Kidney epithelial cell (primary cell): ENCODE measurements around the gene PCDHGB4. TPM values are rescaled to one million over a fixed set of nuclear protein-coding genes. Genes with fewer than 3 reads are reported as not detected.
"Not testable (repeated sequence)": the region's sequence is repeated elsewhere in the genome, so short reads cannot be mapped to it uniquely, and the experiment has no call there.

Source experiments
- DNase-seq: peaks from one replicate; pipeline ENCODE4 v3.0.0-alpha.2; 2010; ENCODE audit warnings: low read depth
- H3K27me3 ChIP-seq: 2 replicates; pipeline ENCODE4 v1.6.0; 2011; ENCODE audit warnings: low read length; ENCODE audit not compliant: control insufficient read depth, insufficient read depth
- H3K36me3 ChIP-seq: 2 replicates; pipeline ENCODE4 v1.5.1; 2011; ENCODE audit warnings: low read length; ENCODE audit not compliant: control insufficient read depth, insufficient read depth
- H3K4me3 ChIP-seq: 2 replicates; pipeline ENCODE4 v1.5.1; 2011; ENCODE audit warnings: low read depth, mild to moderate bottlenecking, control low read depth, low read length
- CTCF ChIP-seq: IDR thresholded peaks from 2 replicates; pipeline ENCODE4 v1.5.1; 2011; ENCODE audit warnings: mild to moderate bottlenecking, moderate library complexity, low read length, control low read depth, inconsistent platforms; ENCODE audit not compliant: insufficient read depth, poor library complexity, severe bottlenecking
- total RNA-seq: library from RNA; depleted of rRNA; stranded (reverse); fragments of >200 nt; gene quantifications from 2 replicates; pipeline ENCODE4 v1.2.3, GENCODE V29; 2015

Gene PCDHGB4
- total RNA-seq, 1 donor from 2014 or later, result 6.4 TPM

GRCh38 chr5:141409598-141410306 lies 22.3 kb downstream of the PCDHGB4 start:
- no peaks in the 10 kb centered on the region for H3K36me3 ChIP-seq
- no peak for TF ChIP-seq CTCF
- no peak for DNase-seq
- H3K4me3 ChIP-seq, result no peak overlapping the region
- peaks cover 15% of the 10 kb centered on the region for H3K27me3 ChIP-seq

- no peak for TF ChIP-seq CTCF
- no peak for DNase-seq
- Histone ChIP-seq H3K27me3 (peaks cover 16% of the 10 kb centered on the region), H3K36me3 (no peaks in the 10 kb centered on the region), H3K4me3 (no peak overlapping the region)
Measured at GRCh38 chr5:141411575-141411974, 24.1 kb downstream of the PCDHGB4 start.

GRCh38 chr5:141412854-141413539 lies 25.5 kb downstream of the PCDHGB4 start, which contains the start of gene PCDHGA10:
Gene PCDHGA10, plus strand, starts transcription at chr5:141412987. Its CDS starts 189 bp downstream, at chr5:141413176.
- Histone ChIP-seq H3K4me3 (peak within 1 kb of the TSS; percentile 30), H3K36me3 (no peaks in the 10 kb centered on the region), H3K27me3 (peaks cover 16% of the 10 kb centered on the region)
- DNase-seq, result no peak
- TF ChIP-seq CTCF, result peak; percentile 34

GRCh38 chr5:141413540-141414069 lies 26.1 kb downstream of the PCDHGB4 start:
- no peak for DNase-seq
- Histone ChIP-seq H3K4me3 (peak overlapping the region; percentile 30), H3K36me3 (no peaks in the 10 kb centered on the region), H3K27me3 (peaks cover 14% of the 10 kb centered on the region)
- TF ChIP-seq CTCF, result no peak

GRCh38 chr5:141414548-141415274 lies 27.2 kb downstream of the PCDHGB4 start:
- not testable (repeated sequence) for DNase-seq, H3K4me3 ChIP-seq
- H3K27me3 ChIP-seq, result peaks cover 18% of the 10 kb centered on the region

GRCh38 chr5:141415275-141415618 lies 27.7 kb downstream of the PCDHGB4 start:
- H3K27me3 ChIP-seq, result peaks cover 14% of the 10 kb centered on the region
- DNase-seq, H3K4me3 ChIP-seq, H3K36me3 ChIP-seq: not testable (repeated sequence)

More at GRCh38 chr5:141414548-141415274, 27.2 kb downstream of the PCDHGB4 start:
- not testable (repeated sequence) for H3K36me3 ChIP-seq
